ENCODE results near the gene TFF1. TPM values are rescaled to one million over a fixed set of nuclear protein-coding genes. Genes with fewer than 3 reads are reported as not detected.

The TFF1 gene
- total RNA-seq, 3 donors from 2014 or later (not counting 1 experiment from before 2014, with no cell fraction given), result not detected

- Mint-ChIP-seq H3K4me3 (no peak overlapping the region), H3K4me1 (no peaks in the 10 kb centered on the region), H3K27me3 (ENCODE audit: low read depth in 2 of 2) (peaks cover 26 to 56% of the 10 kb centered on the region in 2 donors), H3K9me3 (peaks cover 0 to 7% of the 10 kb centered on the region in 2 donors), H3K36me3 (peaks cover 15% of the 10 kb centered on the region), H3K27ac (no peak overlapping the region)
- intact Hi-C loops (cut with micrococcal nuclease), result loop anchor here (10.0 kb wide), 1 partner anchor 194 kb away; no protein-coding TSS in a partner anchor
- H3K4me1 ChIP-seq (ENCODE audit: control insufficient read depth, insufficient read depth, low read length), result no peaks in the 10 kb centered on the region
- ATAC-seq, result no peak
- no peak overlapping the region for H3K4me3 ChIP-seq (ENCODE audit: low read length)
- no peak for DNase-seq
- no peak overlapping the region for H3K27ac ChIP-seq (ENCODE audit: low read length)
- no peaks in the 10 kb centered on the region for H3K27me3 ChIP-seq (ENCODE audit: control insufficient read depth, insufficient read depth, low read length)
- no peak for TF ChIP-seq CTCF (IDR thresholded peaks at IDR 0.05)
- H3K9me3 ChIP-seq (ENCODE audit: control insufficient read depth, insufficient read depth, low read length), result no peaks in the 10 kb centered on the region
- no CpG with 5 or more reads among the region's 4 CpGs for WGBS (ENCODE audit: insufficient coverage)
- H3K36me3 ChIP-seq (ENCODE audit: control insufficient read depth, insufficient read depth, low read length), result no peaks in the 10 kb centered on the region
Measured at GRCh38 chr21:42330380-42331371, 35.7 kb downstream of the TFF1 start.

- TF ChIP-seq CTCF (IDR thresholded peaks at IDR 0.05), result no peak
- no peaks in the 10 kb centered on the region for H3K36me3 Mint-ChIP-seq
- ATAC-seq (no peak), DNase-seq (no peak)
- Histone ChIP-seq H3K4me1 (ENCODE audit: control insufficient read depth, insufficient read depth, low read length) (peaks cover 4% of the 10 kb centered on the region), H3K27ac (ENCODE audit: low read length) (no peak overlapping the region), H3K27me3 (ENCODE audit: control insufficient read depth, insufficient read depth, low read length) (no peaks in the 10 kb centered on the region), H3K36me3 (ENCODE audit: control insufficient read depth, insufficient read depth, low read length) (no peaks in the 10 kb centered on the region), H3K9me3 (ENCODE audit: control insufficient read depth, insufficient read depth, low read length) (no peaks in the 10 kb centered on the region), H3K4me3 (ENCODE audit: low read length) (no peak overlapping the region)
- no peak overlapping the region for H3K4me3 Mint-ChIP-seq
- H3K4me1 Mint-ChIP-seq, result peaks cover 0 to 3% of the 10 kb centered on the region in 2 donors
- peaks cover 28 to 45% of the 10 kb centered on the region in 2 donors for H3K27me3 Mint-ChIP-seq (ENCODE audit: low read depth in 2 of 2)
- intact Hi-C loops (cut with micrococcal nuclease), result no loop called here
- H3K27ac Mint-ChIP-seq, result no peak overlapping the region
- H3K9me3 Mint-ChIP-seq, result no peaks in the 10 kb centered on the region
- 90% methylated on average over 6 of the region's 6 CpGs for WGBS (ENCODE audit: insufficient coverage)
Measured at GRCh38 chr21:42324896-42325295, 41.4 kb downstream of the TFF1 start.

GRCh38 chr21:42321845-42322244 is 44.5 kb downstream of the TFF1 start:
- peaks cover 23 to 38% of the 10 kb centered on the region in 2 donors for H3K27me3 Mint-ChIP-seq (ENCODE audit: low read depth in 2 of 2)
- Histone ChIP-seq H3K27me3 (ENCODE audit: control insufficient read depth, insufficient read depth, low read length) (no peaks in the 10 kb centered on the region), H3K36me3 (ENCODE audit: control insufficient read depth, insufficient read depth, low read length) (no peaks in the 10 kb centered on the region), H3K4me1 (ENCODE audit: control insufficient read depth, insufficient read depth, low read length) (peaks cover 16% of the 10 kb centered on the region), H3K9me3 (ENCODE audit: control insufficient read depth, insufficient read depth, low read length) (no peaks in the 10 kb centered on the region), H3K27ac (ENCODE audit: low read length) (no peak overlapping the region), H3K4me3 (ENCODE audit: low read length) (no peak overlapping the region)
- ATAC-seq (no peak), DNase-seq (no peak)
- 93% methylated on average over 4 of the region's 4 CpGs for WGBS (ENCODE audit: insufficient coverage)
- H3K4me1 Mint-ChIP-seq, result peaks cover 9 to 10% of the 10 kb centered on the region in 2 donors
- H3K36me3 Mint-ChIP-seq, result no peaks in the 10 kb centered on the region
- no peak for TF ChIP-seq CTCF (IDR thresholded peaks at IDR 0.05)
- intact Hi-C loops (cut with micrococcal nuclease), result no loop called here
- H3K9me3 Mint-ChIP-seq, result no peaks in the 10 kb centered on the region
- H3K27ac Mint-ChIP-seq, result no peak overlapping the region
- no peak overlapping the region for H3K4me3 Mint-ChIP-seq
